AG04449 (cell line): Measurements from ENCODE around the gene CIBAR2.

ENCODE experiments used
- CTCF ChIA-PET: fragments of 350-600 bp; formaldehyde crosslinking; extraction: SDS; loops from one replicate; lab custom pipeline; 2021; ENCODE audit warnings: antibody characterized with exemption; lab: Yijun Ruan, JAX
- POLR2A ChIA-PET: fragments of 400-600, 350-600 bp; formaldehyde crosslinking; extraction: SDS; loops from one replicate; lab custom pipeline; 2020; ENCODE audit warnings: antibody characterized with exemption, inconsistent platforms; lab: Yijun Ruan, JAX
- DNase-seq: peaks from one replicate; pipeline ENCODE4 v3.0.0-alpha.2; 2010; ENCODE audit warnings: low read depth, low spot score
- H3K4me3 ChIP-seq: 2 replicates; pipeline ENCODE4 v1.5.1; 2011; ENCODE audit warnings: low read depth, mild to moderate bottlenecking, control low read depth, low read length
- TF ChIP-seq, protein P1 (sequence below): IDR thresholded peaks from one replicate; pipeline ENCODE4 v1.5.1; 2011; ENCODE audit warnings: mild to moderate bottlenecking, moderate library complexity, low read length, control low read depth, inconsistent platforms; ENCODE audit not compliant: insufficient read depth; ENCODE audit errors: missing control alignments

Gene CIBAR2

GRCh38 chr16:85090873-85091521 lies 21.3 kb downstream of the CIBAR2 start:
- POLR2A ChIA-PET: no interaction called here
- H3K4me3 ChIP-seq: no peak overlapping the region
- TF ChIP-seq, protein P1, sequence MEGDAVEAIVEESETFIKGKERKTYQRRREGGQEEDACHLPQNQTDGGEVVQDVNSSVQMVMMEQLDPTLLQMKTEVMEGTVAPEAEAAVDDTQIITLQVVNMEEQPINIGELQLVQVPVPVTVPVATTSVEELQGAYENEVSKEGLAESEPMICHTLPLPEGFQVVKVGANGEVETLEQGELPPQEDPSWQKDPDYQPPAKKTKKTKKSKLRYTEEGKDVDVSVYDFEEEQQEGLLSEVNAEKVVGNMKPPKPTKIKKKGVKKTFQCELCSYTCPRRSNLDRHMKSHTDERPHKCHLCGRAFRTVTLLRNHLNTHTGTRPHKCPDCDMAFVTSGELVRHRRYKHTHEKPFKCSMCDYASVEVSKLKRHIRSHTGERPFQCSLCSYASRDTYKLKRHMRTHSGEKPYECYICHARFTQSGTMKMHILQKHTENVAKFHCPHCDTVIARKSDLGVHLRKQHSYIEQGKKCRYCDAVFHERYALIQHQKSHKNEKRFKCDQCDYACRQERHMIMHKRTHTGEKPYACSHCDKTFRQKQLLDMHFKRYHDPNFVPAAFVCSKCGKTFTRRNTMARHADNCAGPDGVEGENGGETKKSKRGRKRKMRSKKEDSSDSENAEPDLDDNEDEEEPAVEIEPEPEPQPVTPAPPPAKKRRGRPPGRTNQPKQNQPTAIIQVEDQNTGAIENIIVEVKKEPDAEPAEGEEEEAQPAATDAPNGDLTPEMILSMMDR: no peak
- DNase-seq: no peak
- CTCF ChIA-PET: interaction anchor here (0.8 to 1.6 kb wide), 4 partner anchors 10 to 139 kb away, joined by 3 to 6 read pairs (median 6); no protein-coding TSS in a partner anchor

DNA sequence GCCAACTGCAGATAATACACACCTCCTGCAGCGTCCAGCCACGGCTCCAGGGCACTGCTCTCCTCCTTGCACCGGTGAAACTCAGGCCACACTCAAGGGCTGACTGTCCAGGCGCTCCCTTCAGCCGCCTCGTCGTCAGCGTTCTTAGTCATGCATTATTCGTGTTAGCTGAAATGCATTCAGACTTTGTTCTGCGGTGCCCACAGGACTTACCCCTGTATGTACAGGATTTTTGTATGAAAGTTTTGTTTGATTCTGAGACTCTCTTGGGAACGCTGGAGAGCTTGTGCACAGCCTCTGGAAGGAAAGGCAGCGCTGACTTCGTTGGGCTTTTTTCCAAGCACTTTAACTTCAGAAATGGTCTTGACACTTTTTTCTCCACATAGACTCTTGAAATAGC lies 22.1 kb downstream of the CIBAR2 start:
- ChIA-PET POLR2A (no interaction called here), CTCF (interaction anchor here (1.4 to 1.6 kb wide), 2 partner anchors 11 to 25 kb away, joined by 6 read pairs; no protein-coding TSS in a partner anchor)
- no peak overlapping the region for H3K4me3 ChIP-seq
- DNase-seq: no peak
- TF ChIP-seq, protein P1: no peak

- POLR2A ChIA-PET: no interaction called here
- no peak overlapping the region for H3K4me3 ChIP-seq
- no peak for DNase-seq
- TF ChIP-seq, protein P1: no peak
- CTCF ChIA-PET: interaction anchor here (1.0 kb wide), 1 partner anchor 25 kb away, joined by 3 read pairs; no protein-coding TSS in a partner anchor
These were observed 22.7 kb downstream of the CIBAR2 start for GRCh38 chr16:85089525-85089924.

GRCh38 chr16:85088570-85089199 lies 23.6 kb downstream of the CIBAR2 start:
- H3K4me3 ChIP-seq: no peak overlapping the region
- ChIA-PET CTCF (interaction anchor here (0.6 to 1.1 kb wide), 3 partner anchors 26 to 214 kb away, joined by 3 read pairs; no protein-coding TSS in a partner anchor), POLR2A (no interaction called here)
- TF ChIP-seq, protein P1: no peak
- no peak for DNase-seq

GRCh38 chr16:85087899-85088569 lies 24.2 kb downstream of the CIBAR2 start:
- ChIA-PET CTCF (interaction anchor here (1.1 to 1.9 kb wide), 4 partner anchors 27 to 162 kb away, joined by 3 to 13 read pairs (median 8); no protein-coding TSS in a partner anchor), POLR2A (no interaction called here)
- no peak overlapping the region for H3K4me3 ChIP-seq
- DNase-seq: no peak
- TF ChIP-seq, protein P1: no peak
